ACC112 (cell line): Measurements from ENCODE around the gene PPAN.

ENCODE experiments used
- H2AFZ ChIP-seq: fragments of 200-600 bp; sonication (generic); one replicate; pipeline ENCODE4 v1.6.0; 2017; ENCODE audit warnings: antibody characterized with exemption, low read length; ENCODE audit not compliant: unreplicated experiment
- H3K27ac ChIP-seq: fragments of 200-600 bp; sonication (generic); 2 replicates; pipeline ENCODE4 v1.5.1; 2014; ENCODE audit warnings: low read depth, mild to moderate bottlenecking, antibody characterized with exemption, low read length, moderate library complexity
- H3K27me3 ChIP-seq: fragments of 200-600 bp; sonication (generic); 2 replicates; pipeline ENCODE4 v1.6.1; 2014; ENCODE audit warnings: mild to moderate bottlenecking, antibody characterized with exemption, low read length, moderate library complexity, mixed read lengths; ENCODE audit not compliant: insufficient read depth
- H3K36me3 ChIP-seq: fragments of 200-600 bp; sonication (generic); 2 replicates; pipeline ENCODE4 v1.6.1; 2016; ENCODE audit warnings: mild to moderate bottlenecking, antibody characterized with exemption, low read length, moderate library complexity, mixed read lengths; ENCODE audit not compliant: insufficient read depth
- H3K4me1 ChIP-seq: fragments of 200-600 bp; sonication (generic); one replicate; pipeline ENCODE4 v1.6.1; 2016; ENCODE audit warnings: low read length, mixed read lengths; ENCODE audit not compliant: insufficient read depth, unreplicated experiment, control insufficient read depth
- H3K4me3 ChIP-seq: fragments of 200-600 bp; sonication (generic); 2 replicates; pipeline ENCODE4 v1.5.1; 2014; ENCODE audit warnings: mild to moderate bottlenecking, low read depth, low read length
- H3K79me2 ChIP-seq: fragments of 200-600 bp; sonication (generic); one replicate; pipeline ENCODE4 v1.6.0; 2016; ENCODE audit warnings: low read length; ENCODE audit not compliant: control insufficient read depth, unreplicated experiment, insufficient read depth

PPAN gene

DNA sequence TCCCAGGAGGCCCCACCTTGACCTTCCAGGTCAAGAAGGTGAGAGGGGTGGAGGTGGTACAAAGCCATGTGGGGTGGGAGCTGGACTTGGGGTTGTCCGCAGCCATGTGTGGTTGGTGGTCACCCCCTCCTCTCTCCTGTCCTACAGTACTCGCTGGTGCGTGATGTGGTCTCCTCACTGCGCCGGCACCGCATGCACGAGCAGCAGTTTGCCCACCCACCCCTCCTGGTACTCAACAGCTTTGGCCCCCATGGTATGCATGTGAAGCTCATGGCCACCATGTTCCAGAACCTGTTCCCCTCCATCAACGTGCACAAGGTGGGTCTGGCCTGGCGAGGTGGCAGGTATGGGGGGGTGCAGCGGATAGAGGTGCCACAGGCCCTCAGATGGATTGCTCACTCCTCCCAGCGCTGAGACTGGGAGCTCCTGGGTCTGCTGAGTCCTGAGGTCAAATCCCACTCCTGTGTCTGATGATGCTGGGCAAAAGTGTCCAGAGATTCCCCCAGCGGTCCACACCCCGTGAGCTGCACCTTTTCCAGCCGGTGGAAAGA is 1.7 kb downstream of the PPAN start:
- no peak overlapping the region for H2AFZ ChIP-seq
- H3K4me1 ChIP-seq = peaks cover 20% of the 10 kb centered on the region
- H3K27me3 ChIP-seq = no peaks in the 10 kb centered on the region
- peaks cover 28% of the 10 kb centered on the region for H3K79me2 ChIP-seq
- peak overlapping the region; percentile 96 for H3K4me3 ChIP-seq
- peaks cover 3% of the 10 kb centered on the region; the same call in 1 of the 2 replicates for H3K36me3 ChIP-seq
- no peak overlapping the region for H3K27ac ChIP-seq

DNA sequence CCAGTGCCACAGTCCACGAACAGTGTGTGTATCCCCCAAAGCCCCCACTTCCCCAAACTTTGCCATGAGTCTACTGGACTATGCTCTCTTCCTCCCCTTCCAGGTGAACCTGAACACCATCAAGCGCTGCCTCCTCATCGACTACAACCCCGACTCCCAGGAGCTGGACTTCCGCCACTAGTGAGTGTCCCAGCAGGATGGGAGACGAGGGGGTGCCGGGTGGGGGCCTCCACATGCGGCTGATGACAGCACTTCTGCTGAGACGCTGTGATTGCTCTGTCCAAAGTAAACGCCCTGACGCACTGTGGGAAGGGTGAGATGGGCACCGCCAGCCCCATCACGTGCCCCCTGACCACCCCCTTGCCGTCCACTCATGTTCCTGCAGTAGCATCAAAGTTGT is 3.4 kb downstream of the PPAN start:
- Histone ChIP-seq H3K27ac (no peak overlapping the region), H3K36me3 (peaks cover 3% of the 10 kb centered on the region; the same call in 1 of the 2 replicates), H2AFZ (no peak overlapping the region), H3K4me3 (no peak overlapping the region), H3K27me3 (no peaks in the 10 kb centered on the region), H3K79me2 (peaks cover 28% of the 10 kb centered on the region), H3K4me1 (peaks cover 23% of the 10 kb centered on the region)

DNA sequence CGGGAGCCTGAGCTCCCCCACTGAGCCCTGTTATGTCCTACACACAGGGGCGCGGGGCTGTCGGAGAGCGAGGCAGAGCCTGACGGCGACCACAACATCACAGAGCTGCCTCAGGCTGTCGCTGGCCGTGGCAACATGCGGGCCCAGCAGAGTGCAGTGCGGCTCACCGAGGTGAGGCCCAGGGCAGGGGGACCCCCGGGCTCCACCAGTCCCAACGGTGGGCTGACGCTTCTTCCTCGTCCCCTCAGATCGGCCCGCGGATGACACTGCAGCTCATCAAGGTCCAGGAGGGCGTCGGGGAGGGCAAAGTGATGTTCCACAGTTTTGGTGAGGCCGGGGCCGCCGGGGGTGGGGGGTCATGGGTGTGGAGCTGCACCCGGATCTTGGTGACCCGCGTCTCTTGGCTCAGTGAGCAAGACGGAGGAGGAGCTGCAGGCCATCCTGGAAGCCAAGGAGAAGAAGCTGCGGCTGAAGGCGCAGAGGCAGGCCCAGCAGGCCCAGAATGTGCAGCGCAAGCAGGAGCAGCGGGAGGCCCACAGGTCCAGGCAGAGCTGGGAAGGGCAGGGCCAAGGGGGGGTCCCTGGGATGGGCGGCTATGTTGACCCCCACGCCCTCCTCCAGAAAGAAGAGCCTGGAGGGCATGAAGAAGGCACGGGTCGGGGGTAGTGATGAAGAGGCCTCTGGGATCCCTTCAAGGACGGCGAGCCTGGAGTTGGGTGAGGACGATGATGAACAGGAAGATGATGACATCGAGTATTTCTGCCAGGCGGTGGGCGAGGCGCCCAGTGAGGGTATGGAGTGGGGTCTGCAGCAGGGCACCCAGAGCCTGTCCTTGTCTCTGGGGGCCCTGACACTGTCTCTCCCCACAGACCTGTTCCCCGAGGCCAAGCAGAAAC is 4.2 kb downstream of the PPAN start:
- Histone ChIP-seq H3K4me1 (peaks cover 23% of the 10 kb centered on the region), H2AFZ (no peak overlapping the region), H3K4me3 (no peak overlapping the region), H3K27ac (no peak overlapping the region), H3K79me2 (peaks cover 28% of the 10 kb centered on the region), H3K36me3 (peaks cover 3% of the 10 kb centered on the region; the same call in 1 of the 2 replicates), H3K27me3 (no peaks in the 10 kb centered on the region)

DNA sequence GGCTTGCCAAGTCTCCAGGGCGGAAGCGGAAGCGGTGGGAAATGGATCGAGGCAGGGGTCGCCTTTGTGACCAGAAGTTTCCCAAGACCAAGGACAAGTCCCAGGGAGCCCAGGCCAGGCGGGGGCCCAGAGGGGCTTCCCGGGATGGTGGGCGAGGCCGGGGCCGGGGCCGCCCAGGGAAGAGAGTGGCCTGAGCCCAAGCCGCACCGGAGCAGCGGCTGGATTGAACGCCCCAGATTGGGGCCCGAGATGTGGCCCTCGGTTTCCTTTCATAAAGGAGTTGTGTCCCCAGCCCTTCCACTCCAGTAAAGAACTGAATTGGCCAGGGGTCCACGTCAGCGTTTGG is 4.8 kb downstream of the PPAN start:
- peaks cover 28% of the 10 kb centered on the region for H3K79me2 ChIP-seq
- H3K36me3 ChIP-seq = peaks cover 3% of the 10 kb centered on the region; the same call in 1 of the 2 replicates
- H2AFZ ChIP-seq = no peak overlapping the region
- H3K4me1 ChIP-seq = peaks cover 23% of the 10 kb centered on the region
- H3K27ac ChIP-seq = no peak overlapping the region
- no peak overlapping the region for H3K4me3 ChIP-seq
- H3K27me3 ChIP-seq = no peaks in the 10 kb centered on the region

DNA sequence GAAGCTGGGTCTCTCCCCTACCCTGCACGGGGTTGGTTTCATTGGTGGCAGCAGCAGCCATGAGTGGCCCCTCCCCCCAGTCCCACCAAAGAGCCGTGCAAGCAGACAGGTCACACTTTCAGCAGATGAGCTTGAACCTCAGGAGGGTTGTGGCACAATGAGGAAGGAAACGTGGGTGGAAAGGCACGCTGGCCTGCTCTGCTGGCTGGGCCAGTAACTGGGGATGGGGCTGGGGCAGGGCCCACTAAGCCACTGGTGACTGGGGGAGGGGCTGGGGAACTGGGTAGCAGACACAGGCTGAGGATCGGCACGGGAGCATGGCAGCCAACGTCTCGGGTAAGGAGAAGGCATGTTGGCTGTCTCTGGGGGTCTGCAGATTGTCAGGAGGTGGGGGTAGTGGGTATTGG is 5.2 kb downstream of the PPAN start, which contains the start of gene P2RY11:
TSS of gene P2RY11 (plus strand) at position 289 of the 407 bp plus-strand sequence. CDS start at position 318, 29 bp downstream.
- peak within 1 kb of the TSS; percentile 68 for H3K27ac ChIP-seq
- peaks cover 23% of the 10 kb centered on the region for H3K4me1 ChIP-seq
- H3K79me2 ChIP-seq = peaks cover 26% of the 10 kb centered on the region

DNA sequence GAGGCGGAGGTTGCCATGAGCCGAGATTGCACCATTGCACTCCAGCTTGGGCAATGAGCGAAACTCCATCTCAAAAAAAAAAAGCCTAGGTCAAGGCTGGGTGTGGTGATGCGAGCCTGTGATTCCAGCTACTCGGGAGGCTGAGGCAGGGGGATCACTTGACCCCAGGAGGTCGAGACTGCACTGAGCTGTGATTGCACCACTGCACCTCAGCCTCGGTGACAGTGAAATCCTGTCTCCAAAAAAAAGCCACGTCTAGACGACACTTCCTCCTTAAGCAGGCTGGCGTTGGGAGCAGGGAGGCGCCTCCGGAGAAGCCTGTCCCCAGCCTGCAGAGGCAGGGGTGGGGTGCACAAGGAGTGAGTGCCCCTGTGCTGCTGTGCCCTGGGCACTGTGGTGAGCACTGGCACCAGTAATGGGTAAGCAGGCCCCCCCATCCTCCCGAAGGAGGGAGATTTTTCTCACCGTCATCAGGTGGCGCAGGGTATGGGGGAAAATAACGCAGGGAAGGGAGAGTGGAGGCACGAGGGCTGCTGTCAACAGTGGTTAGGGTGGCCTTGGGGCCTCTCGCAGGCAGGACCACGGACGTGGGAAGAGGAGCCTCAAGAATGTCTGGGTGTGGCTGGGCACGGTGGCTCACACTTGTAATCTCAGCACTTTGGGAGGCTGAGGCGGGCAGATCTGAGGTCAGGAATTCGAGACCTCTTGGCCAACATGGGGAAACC is 6.0 kb downstream of the PPAN start:
- peak overlapping the region; percentile 68 for H3K27ac ChIP-seq
- peaks cover 18% of the 10 kb centered on the region for H3K79me2 ChIP-seq
- H3K36me3 ChIP-seq = peaks cover 3% of the 10 kb centered on the region; the same call in 1 of the 2 replicates
- H2AFZ ChIP-seq = no peak overlapping the region
- H3K4me3 ChIP-seq = no peak overlapping the region
- H3K27me3 ChIP-seq = no peaks in the 10 kb centered on the region
- H3K4me1 ChIP-seq = peaks cover 21% of the 10 kb centered on the region

More for the DNA sequence above, 5.2 kb downstream of the PPAN start, which contains the start of gene P2RY11:
- Histone ChIP-seq H3K27me3 (no peaks in the 10 kb centered on the region), H2AFZ (no peak within 1 kb of the TSS), H3K36me3 (peaks cover 3% of the 10 kb centered on the region; the same call in 1 of the 2 replicates), H3K4me3 (no peak within 1 kb of the TSS)

DNA sequence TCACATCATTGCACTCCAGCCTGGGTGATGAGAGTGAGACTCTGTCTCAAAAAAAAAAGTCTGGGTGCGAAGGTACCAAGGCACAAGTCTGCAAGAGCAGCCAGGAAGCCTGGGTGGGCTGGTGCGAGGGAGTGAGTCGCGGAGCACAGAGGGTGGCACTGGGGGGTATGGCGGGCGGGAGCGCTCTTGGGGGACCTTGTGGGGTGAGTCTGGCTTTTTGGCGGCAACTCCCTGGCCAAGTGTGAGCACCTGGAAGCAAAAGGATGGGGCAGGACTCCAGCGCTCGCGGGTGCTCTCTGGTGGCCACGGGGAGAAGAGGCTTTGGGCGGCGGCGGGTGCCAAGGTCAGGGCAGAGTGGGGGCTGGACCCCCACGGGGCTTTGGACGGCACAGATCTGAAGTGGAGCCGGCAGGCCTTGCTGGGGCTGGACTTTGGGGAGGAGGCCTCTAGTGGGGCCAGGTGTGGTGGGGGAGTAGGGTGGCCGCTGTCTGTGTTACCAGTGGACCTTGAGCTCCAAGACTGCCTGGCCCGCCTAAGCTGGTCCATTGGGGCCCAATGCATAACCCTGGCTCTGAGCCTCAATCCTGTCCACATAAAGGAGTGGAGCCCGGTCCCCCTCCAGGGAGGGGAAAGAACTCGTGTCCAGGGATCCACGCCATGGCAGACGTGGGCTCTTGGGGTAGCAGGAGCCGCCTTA is 6.9 kb downstream of the PPAN start:
- Histone ChIP-seq H3K27ac (peak overlapping the region; percentile 68), H2AFZ (no peak overlapping the region), H3K79me2 (peaks cover 9% of the 10 kb centered on the region), H3K4me3 (no peak overlapping the region), H3K27me3 (no peaks in the 10 kb centered on the region), H3K4me1 (peaks cover 12% of the 10 kb centered on the region), H3K36me3 (peaks cover 3% of the 10 kb centered on the region; the same call in 1 of the 2 replicates)

DNA sequence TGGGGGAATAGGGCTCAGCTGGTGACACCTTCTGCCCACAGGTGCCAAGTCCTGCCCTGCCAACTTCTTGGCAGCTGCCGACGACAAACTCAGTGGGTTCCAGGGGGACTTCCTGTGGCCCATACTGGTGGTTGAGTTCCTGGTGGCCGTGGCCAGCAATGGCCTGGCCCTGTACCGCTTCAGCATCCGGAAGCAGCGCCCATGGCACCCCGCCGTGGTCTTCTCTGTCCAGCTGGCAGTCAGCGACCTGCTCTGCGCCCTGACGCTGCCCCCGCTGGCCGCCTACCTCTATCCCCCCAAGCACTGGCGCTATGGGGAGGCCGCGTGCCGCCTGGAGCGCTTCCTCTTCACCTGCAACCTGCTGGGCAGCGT is 7.4 kb downstream of the PPAN start:
- no peak overlapping the region for H3K27ac ChIP-seq
- H3K4me3 ChIP-seq = no peak overlapping the region
- H2AFZ ChIP-seq = no peak overlapping the region
- peaks cover 12% of the 10 kb centered on the region for H3K4me1 ChIP-seq
- peaks cover 6% of the 10 kb centered on the region for H3K79me2 ChIP-seq
- H3K27me3 ChIP-seq = no peaks in the 10 kb centered on the region
- H3K36me3 ChIP-seq = peaks cover 3% of the 10 kb centered on the region; the same call in 1 of the 2 replicates

DNA sequence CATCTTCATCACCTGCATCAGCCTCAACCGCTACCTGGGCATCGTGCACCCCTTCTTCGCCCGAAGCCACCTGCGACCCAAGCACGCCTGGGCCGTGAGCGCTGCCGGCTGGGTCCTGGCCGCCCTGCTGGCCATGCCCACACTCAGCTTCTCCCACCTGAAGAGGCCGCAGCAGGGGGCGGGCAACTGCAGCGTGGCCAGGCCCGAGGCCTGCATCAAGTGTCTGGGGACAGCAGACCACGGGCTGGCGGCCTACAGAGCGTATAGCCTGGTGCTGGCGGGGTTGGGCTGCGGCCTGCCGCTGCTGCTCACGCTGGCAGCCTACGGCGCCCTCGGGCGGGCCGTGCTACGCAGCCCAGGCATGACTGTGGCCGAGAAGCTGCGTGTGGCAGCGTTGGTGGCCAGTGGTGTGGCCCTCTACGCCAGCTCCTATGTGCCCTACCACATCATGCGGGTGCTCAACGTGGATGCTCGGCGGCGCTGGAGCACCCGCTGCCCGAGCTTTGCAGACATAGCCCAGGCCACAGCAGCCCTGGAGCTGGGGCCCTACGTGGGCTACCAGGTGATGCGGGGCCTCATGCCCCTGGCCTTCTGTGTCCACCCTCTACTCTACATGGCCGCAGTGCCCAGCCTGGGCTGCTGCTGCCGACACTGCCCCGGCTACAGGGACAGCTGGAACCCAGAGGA is 7.9 kb downstream of the PPAN start:
- Histone ChIP-seq H3K27me3 (no peaks in the 10 kb centered on the region), H3K79me2 (peaks cover 9% of the 10 kb centered on the region), H3K27ac (no peak overlapping the region), H3K4me3 (no peak overlapping the region), H3K4me1 (peaks cover 15% of the 10 kb centered on the region), H2AFZ (no peak overlapping the region), H3K36me3 (peaks cover 3% of the 10 kb centered on the region; the same call in 1 of the 2 replicates)
